Calu3 (cell line): Measurements from ENCODE around the gene MAMLD1. TPM values are rescaled to one million over a fixed set of nuclear protein-coding genes. Genes with fewer than 3 reads are reported as not detected.

Source experiments
- BruUV-seq: library from RNA; stranded (reverse); fragments of 400-500 nt; replicated peaks from 2 replicates; lab custom pipeline; 2021; lab: Mats Ljungman, UMichigan
- CTCF ChIA-PET: fragments of 300-600 bp; sonication (Branson Sonifier 250); formaldehyde crosslinking; loops from one replicate; lab custom pipeline; 2022; ENCODE audit warnings: antibody characterized with exemption; lab: Charles Lee
- DNase-seq: peaks from one replicate; pipeline ENCODE4 v3.0.0; 2022
- H3K27ac Mint-ChIP-seq: one replicate; pipeline ENCODE4 v1.8.0; 2022; ENCODE audit warnings: mixed read lengths; ENCODE audit not compliant: unreplicated experiment
- H3K27me3 Mint-ChIP-seq: one replicate; pipeline ENCODE4 v1.8.0; 2022; ENCODE audit warnings: mixed read lengths; ENCODE audit not compliant: unreplicated experiment
- H3K36me3 Mint-ChIP-seq: one replicate; pipeline ENCODE4 v1.8.0; 2022; ENCODE audit warnings: mild to moderate bottlenecking, moderate library complexity, mixed read lengths; ENCODE audit not compliant: insufficient read depth, unreplicated experiment
- H3K4me1 Mint-ChIP-seq: one replicate; pipeline ENCODE4 v1.8.0; 2022; ENCODE audit warnings: mild to moderate bottlenecking, low read depth, mixed read lengths; ENCODE audit not compliant: unreplicated experiment
- H3K4me3 Mint-ChIP-seq: one replicate; pipeline ENCODE4 v1.8.0; 2022; ENCODE audit warnings: mild to moderate bottlenecking, low read depth, moderate library complexity, mixed read lengths; ENCODE audit not compliant: unreplicated experiment
- H3K9me3 Mint-ChIP-seq: one replicate; pipeline ENCODE4 v1.8.0; 2022; ENCODE audit warnings: low read depth, mixed read lengths; ENCODE audit not compliant: unreplicated experiment
- CTCF ChIP-seq: fragments of 200-600 bp; IDR thresholded peaks from one replicate; pipeline ENCODE4 v1.8.0; 2022; ENCODE audit warnings: antibody characterized with exemption; ENCODE audit not compliant: unreplicated experiment
- intact Hi-C: fragments of 100-400 bp; cut with micrococcal nuclease; formaldehyde crosslinking; loops from one replicate; pipeline ENCODE4 v1.10.0; 2022; ENCODE audit not compliant: unreplicated experiment
- total RNA-seq: library from RNA; stranded (reverse); gene quantifications from 2 replicates; pipeline ENCODE4 v1.2.3, GENCODE V29; 2022

Gene MAMLD1
- total RNA-seq, 1 experiment from 2014 or later = 8.8 TPM

- peaks cover under 1% of the 10 kb centered on the region for H3K27me3 Mint-ChIP-seq
- no peak overlapping the region for H3K27ac Mint-ChIP-seq
- no peak for DNase-seq
- CTCF ChIA-PET = interaction anchor here (0.7 kb wide), 1 partner anchor 365 kb away, joined by 3 read pairs; no protein-coding TSS in a partner anchor
- H3K9me3 Mint-ChIP-seq = peaks cover 5% of the 10 kb centered on the region
- no TSS peak for BruUV-seq
- H3K4me1 Mint-ChIP-seq = peaks cover 6% of the 10 kb centered on the region
- no peak overlapping the region for H3K4me3 Mint-ChIP-seq
- intact Hi-C loops = no loop called here
- H3K36me3 Mint-ChIP-seq = no peaks in the 10 kb centered on the region
- no peak for TF ChIP-seq CTCF
Measured at GRCh38 chrX:150334100-150334499, 29.0 kb upstream of the MAMLD1 start.

GRCh38 chrX:150334981-150335380, 28.1 kb upstream of the MAMLD1 start:
- TF ChIP-seq CTCF = no peak
- H3K27me3 Mint-ChIP-seq = no peaks in the 10 kb centered on the region
- H3K4me3 Mint-ChIP-seq = no peak overlapping the region
- DNase-seq = no peak
- peaks cover 5% of the 10 kb centered on the region for H3K9me3 Mint-ChIP-seq
- intact Hi-C loops = no loop called here
- H3K27ac Mint-ChIP-seq = no peak overlapping the region
- peaks cover 6% of the 10 kb centered on the region for H3K4me1 Mint-ChIP-seq
- CTCF ChIA-PET = no interaction called here
- no peaks in the 10 kb centered on the region for H3K36me3 Mint-ChIP-seq
- no TSS peak for BruUV-seq

GRCh38 chrX:150337026-150337425, 26.1 kb upstream of the MAMLD1 start:
- CTCF ChIA-PET = no interaction called here
- H3K36me3 Mint-ChIP-seq = no peaks in the 10 kb centered on the region
- H3K27me3 Mint-ChIP-seq = no peaks in the 10 kb centered on the region
- peaks cover 6% of the 10 kb centered on the region for H3K4me1 Mint-ChIP-seq
- peaks cover 5% of the 10 kb centered on the region for H3K9me3 Mint-ChIP-seq
- H3K27ac Mint-ChIP-seq = no peak overlapping the region
- no TSS peak for BruUV-seq
- no peak for DNase-seq
- no peak overlapping the region for H3K4me3 Mint-ChIP-seq
- intact Hi-C loops = no loop called here
- TF ChIP-seq CTCF = no peak

GRCh38 chrX:150337536-150337935, 25.6 kb upstream of the MAMLD1 start:
- Mint-ChIP-seq H3K27me3 (no peaks in the 10 kb centered on the region), H3K36me3 (no peaks in the 10 kb centered on the region), H3K9me3 (peaks cover 5% of the 10 kb centered on the region), H3K4me1 (peaks cover 6% of the 10 kb centered on the region), H3K27ac (no peak overlapping the region), H3K4me3 (no peak overlapping the region)
- CTCF ChIA-PET = no interaction called here
- intact Hi-C loops = no loop called here
- no peak for TF ChIP-seq CTCF
- DNase-seq = no peak
- no TSS peak for BruUV-seq
